LNCAP (cell line): ENCODE data around the gene ALDH3A2.

ENCODE experiments used
- TF ChIP-seq, protein P1 (sequence below): fragments of 450-650 bp; IDR thresholded peaks from 2 replicates; pipeline ENCODE4 v1.5.1; 2017; ENCODE audit warnings: mild to moderate bottlenecking

The ALDH3A2 gene

DNA sequence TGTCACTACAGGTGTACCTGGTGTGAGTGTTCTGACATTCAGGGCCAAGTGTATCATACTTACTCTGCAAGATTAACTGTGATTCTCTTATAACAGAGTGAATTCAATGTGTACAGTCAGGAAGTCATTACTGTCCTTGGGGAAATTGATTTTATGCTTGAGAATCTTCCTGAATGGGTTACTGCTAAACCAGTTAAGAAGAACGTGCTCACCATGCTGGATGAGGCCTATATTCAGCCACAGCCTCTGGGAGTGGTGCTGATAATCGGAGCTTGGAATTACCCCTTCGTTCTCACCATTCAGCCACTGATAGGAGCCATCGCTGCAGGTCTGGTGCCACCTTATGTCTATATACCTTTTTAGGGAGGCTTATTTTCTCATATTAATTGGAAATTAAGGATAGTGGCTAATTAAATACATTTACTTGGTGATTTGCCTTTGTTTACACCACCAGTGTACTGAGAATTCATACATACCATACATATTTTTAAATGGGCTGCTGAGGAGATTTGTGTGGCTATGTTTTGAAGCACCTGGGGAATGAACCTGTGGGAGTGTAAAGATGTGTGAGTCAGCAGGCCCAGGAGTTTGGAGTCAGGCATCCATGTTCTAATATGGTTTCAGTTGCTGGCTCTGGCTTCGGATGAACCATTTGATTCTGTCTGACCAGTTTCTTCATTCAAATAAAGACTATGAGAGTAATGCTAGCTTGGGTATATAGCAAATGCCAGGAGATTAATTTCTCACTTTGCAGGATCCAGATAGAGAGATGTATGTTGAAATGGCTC is 3.1 kb downstream of the ALDH3A2 start:
- TF ChIP-seq, protein P1, sequence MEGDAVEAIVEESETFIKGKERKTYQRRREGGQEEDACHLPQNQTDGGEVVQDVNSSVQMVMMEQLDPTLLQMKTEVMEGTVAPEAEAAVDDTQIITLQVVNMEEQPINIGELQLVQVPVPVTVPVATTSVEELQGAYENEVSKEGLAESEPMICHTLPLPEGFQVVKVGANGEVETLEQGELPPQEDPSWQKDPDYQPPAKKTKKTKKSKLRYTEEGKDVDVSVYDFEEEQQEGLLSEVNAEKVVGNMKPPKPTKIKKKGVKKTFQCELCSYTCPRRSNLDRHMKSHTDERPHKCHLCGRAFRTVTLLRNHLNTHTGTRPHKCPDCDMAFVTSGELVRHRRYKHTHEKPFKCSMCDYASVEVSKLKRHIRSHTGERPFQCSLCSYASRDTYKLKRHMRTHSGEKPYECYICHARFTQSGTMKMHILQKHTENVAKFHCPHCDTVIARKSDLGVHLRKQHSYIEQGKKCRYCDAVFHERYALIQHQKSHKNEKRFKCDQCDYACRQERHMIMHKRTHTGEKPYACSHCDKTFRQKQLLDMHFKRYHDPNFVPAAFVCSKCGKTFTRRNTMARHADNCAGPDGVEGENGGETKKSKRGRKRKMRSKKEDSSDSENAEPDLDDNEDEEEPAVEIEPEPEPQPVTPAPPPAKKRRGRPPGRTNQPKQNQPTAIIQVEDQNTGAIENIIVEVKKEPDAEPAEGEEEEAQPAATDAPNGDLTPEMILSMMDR: no peak

DNA sequence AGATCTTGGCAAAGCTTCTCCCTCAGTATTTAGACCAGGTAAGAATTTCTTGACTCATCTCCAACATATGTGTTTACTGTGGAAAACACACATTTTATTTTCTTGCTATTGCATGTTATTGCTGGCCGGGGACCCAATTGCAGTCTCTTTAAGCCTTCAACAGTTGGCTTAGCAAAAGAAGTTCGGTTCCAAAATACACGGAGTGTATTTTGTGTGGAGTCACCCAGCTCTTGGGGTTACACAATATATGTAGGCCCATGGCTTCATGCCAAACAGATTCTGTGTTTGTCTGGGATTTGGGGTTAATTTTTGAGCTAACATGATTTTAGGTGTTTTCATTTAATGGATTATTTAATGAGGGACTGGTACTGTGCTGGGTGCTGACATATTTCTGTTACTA is 4.0 kb downstream of the ALDH3A2 start:
- TF ChIP-seq, protein P1: no peak

DNA sequence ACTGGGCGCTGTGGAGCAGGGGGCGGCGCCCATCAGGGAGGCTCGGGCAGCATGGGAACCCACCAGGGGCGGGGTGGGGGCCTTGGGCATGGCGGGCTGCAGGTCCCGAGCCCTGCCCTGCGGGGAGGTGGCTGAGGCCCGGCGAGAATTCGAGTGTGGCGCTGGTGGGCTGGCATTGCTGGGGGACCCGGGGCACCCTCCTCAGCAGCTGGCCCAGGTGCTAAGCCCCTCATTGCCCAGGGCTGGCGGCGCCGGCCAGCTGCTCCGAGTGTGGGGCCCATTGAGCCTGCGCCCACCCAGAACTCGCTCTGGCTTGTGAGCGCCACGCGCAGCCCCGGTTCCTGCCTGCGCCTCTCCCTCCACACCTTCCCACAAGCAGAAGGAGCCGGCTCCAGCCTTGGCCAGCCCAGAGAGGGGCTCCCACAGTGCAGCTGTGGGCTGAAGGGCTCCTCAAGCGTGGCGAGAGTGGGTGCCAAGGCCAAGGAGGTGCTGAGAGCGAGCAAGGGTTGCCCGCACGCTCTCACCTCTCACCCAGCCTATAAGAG is 5.9 kb downstream of the ALDH3A2 start:
- TF ChIP-seq, protein P1: no peak

DNA sequence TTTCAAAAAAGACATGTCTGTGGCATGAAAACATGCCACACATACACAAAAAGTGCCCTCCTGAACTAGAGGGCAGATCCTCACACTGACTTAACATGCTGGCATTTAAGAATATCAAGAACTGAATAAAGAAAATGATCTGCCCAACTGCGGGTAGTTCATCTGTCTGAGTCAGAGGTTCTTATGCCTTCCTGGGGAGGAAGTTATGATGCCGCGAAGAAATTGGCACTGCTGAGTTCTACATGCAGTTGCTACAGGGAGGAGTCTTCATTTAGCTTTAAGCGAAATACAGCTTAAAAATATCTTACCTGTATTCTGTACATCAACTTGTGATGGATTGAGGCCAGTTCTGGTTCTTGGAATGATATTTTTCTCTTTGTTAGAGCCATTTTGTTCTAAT is 6.3 kb downstream of the ALDH3A2 start:
- TF ChIP-seq, protein P1: no peak

DNA sequence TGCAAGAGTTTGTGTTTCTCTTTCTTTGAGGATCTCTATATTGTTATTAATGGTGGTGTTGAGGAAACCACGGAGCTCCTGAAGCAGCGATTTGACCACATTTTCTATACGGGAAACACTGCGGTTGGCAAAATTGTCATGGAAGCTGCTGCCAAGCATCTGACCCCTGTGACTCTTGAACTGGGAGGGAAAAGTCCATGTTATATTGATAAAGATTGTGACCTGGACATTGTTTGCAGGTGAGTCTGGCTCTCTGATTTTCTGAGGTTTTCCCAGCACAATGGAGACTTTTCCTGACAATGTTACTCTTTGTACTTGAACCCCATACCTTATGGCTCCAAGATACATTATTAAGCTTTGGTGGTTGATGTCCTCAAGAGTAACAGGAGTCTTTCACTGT is 7.8 kb downstream of the ALDH3A2 start:
- TF ChIP-seq, protein P1: no peak

DNA sequence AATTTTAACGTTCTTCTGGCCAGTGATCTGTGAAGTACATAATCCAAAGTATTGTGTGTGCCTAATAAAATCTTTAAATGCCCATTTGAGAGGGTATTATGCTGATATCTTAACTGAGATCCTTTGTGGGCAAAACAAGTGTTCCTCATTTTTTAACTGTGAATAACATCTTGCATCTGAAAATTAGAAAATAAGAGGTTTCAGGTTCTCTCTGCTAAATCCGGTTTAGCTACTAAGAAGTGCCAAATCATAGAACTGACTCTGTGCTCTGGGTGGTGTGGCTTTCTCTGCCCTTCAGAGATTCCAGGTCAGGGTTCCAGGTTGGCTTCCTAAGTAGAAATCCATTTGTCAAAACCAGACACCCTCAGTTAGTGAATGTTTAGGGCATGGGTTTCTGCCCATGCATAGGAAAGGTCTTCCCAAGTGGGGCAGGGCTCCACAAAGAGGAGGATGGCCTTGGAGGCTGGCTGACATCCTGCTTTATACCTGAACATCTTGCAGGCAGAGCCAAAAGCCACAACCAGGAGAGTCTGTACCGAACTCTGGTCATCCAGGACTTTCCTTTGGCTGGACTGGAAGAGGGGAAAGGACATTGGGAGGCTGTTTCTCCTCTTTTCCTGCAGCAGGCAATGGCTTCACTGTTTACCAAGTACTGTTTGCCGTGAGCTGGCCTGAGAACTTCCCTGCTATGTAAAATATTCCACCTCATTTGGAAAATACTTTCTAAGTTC is 8.5 kb downstream of the ALDH3A2 start:
- TF ChIP-seq, protein P1: no peak

DNA sequence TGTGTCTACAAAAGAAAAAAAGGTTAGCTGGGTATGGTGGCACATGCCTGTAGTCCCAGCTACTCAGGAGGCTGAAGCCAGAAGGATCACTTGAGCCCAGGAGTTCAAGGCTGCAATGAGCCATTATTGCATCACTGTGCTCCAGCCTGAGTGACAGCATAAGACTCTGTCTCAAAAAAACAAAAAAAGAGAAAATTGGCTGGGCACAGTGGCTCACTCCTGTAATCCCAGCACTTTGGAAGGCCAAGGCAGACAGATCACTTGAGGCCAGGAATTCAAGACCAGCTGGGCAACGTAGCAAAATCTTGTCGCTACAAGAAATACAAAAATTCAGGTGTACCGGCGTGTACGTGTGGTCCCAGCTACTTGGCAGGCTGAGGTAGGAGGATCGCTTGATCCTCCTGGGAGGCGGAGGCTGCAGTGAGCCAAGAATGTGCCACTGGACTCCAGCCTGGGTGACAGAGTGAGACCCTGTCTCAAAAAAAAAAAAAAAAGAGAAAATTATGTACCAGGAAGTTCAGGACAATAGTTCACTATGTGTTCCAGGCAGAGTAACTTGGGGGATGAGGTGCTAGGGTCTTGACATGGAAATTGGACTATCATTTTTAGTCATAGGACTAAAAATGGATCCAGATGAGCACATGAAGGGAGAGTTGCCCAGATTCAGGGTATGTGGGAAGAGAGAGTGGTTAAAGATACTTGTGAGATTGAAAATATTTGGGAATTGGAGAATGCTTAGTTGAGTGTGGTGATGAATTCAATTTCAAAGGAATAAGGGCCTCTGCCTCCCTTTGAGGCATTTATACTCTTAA is 11.0 kb downstream of the ALDH3A2 start:
- TF ChIP-seq, protein P1: no peak
